Mesendoderm (in vitro differentiated cells): ENCODE results near the gene TPBGL.

ENCODE experiments used
- DNase-seq: peaks from one replicate; pipeline ENCODE4 v3.0.0; 2013
- H2AK5ac ChIP-seq: 2 replicates; pipeline ENCODE4 v1.6.1; 2013; ENCODE audit warnings: low read length, inconsistent platforms
- H2BK120ac ChIP-seq: 2 replicates; pipeline ENCODE4 v1.6.1; 2013; ENCODE audit warnings: low read depth, mild to moderate bottlenecking, low read length, moderate library complexity, mixed read lengths
- H2BK15ac ChIP-seq: replicated peaks from 2 replicates; pipeline ENCODE4 v1.6.1; 2013; ENCODE audit warnings: low read depth, mild to moderate bottlenecking, moderate library complexity
- H2BK5ac ChIP-seq: 2 replicates; pipeline ENCODE4 v1.6.1; 2013; ENCODE audit warnings: low read length, inconsistent platforms
- H3K18ac ChIP-seq: 2 replicates; pipeline ENCODE4 v1.6.1; 2013; ENCODE audit warnings: mild to moderate bottlenecking, low read length, mixed read lengths
- H3K23ac ChIP-seq: one replicate; pipeline ENCODE4 v1.6.1; 2013; ENCODE audit warnings: low read length
- H3K27ac ChIP-seq: 2 replicates; pipeline ENCODE4 v1.5.1; 2013; ENCODE audit warnings: low read depth, mild to moderate bottlenecking, inconsistent platforms, low read length, moderate library complexity
- H3K27me3 ChIP-seq: 2 replicates; pipeline ENCODE4 v1.6.1; 2013; ENCODE audit warnings: low read length, control low read depth, mild to moderate bottlenecking, inconsistent platforms; ENCODE audit not compliant: insufficient read depth, poor library complexity
- H3K36me3 ChIP-seq: 2 replicates; pipeline ENCODE4 v1.6.1; 2013; ENCODE audit warnings: low read length, inconsistent platforms; ENCODE audit not compliant: control insufficient read depth, insufficient read depth
- H3K4ac ChIP-seq: one replicate; pipeline ENCODE4 v1.6.1; 2013; ENCODE audit warnings: low read depth, mild to moderate bottlenecking, low read length, moderate library complexity
- H3K4me1 ChIP-seq: 2 replicates; pipeline ENCODE4 v1.6.1; 2013; ENCODE audit warnings: low read depth, low read length, inconsistent platforms; ENCODE audit not compliant: control insufficient read depth
- H3K4me2 ChIP-seq: 2 replicates; pipeline ENCODE4 v1.6.1; 2013; ENCODE audit warnings: low read length
- H3K4me3 ChIP-seq: 2 replicates; pipeline ENCODE4 v1.5.1; 2013; ENCODE audit warnings: mild to moderate bottlenecking, low read length
- H3K56ac ChIP-seq: one replicate; pipeline ENCODE4 v1.6.1; 2013; ENCODE audit warnings: low read length
- H3K79me1 ChIP-seq: 2 replicates; pipeline ENCODE4 v1.6.1; 2013; ENCODE audit warnings: low read length, inconsistent platforms
- H3K79me2 ChIP-seq: 2 replicates; pipeline ENCODE4 v1.6.1; 2013; ENCODE audit warnings: mild to moderate bottlenecking, low read length; ENCODE audit not compliant: control insufficient read depth, insufficient read depth
- H3K9ac ChIP-seq: 2 replicates; pipeline ENCODE4 v1.6.1; 2013; ENCODE audit warnings: low read length, inconsistent platforms
- H4K5ac ChIP-seq: one replicate; pipeline ENCODE4 v1.6.1; 2013; ENCODE audit warnings: low read length
- H4K8ac ChIP-seq: one replicate; pipeline ENCODE4 v1.6.1; 2013; ENCODE audit warnings: low read depth, mild to moderate bottlenecking, control low read depth, low read length, moderate library complexity
- WGBS: extraction: QIAGEN DNeasy Blood & Tissue Kit; methylation state at CpG from one replicate; pipeline ENCODE4 v1.1.7; 2013; ENCODE audit warnings: low lambda C conversion rate, missing lambda C conversion rate; ENCODE audit not compliant: insufficient coverage; ENCODE audit errors: extremely low coverage; 5-methylcytosine and 5-hydroxymethylcytosine counted together

Gene TPBGL

GRCh38 chr11:75285776-75286360 is 45.3 kb downstream of the TPBGL start:
- Histone ChIP-seq H3K27ac (no peak overlapping the region), H4K8ac (no peak overlapping the region), H3K23ac (no peak overlapping the region), H2BK15ac (no peak overlapping the region), H3K27me3 (no peaks in the 10 kb centered on the region), H3K56ac (no peak overlapping the region), H2BK120ac (no peak overlapping the region), H3K79me2 (no peaks in the 10 kb centered on the region), H3K18ac (no peak overlapping the region), H2BK5ac (no peak overlapping the region), H3K4me2 (no peak overlapping the region), H4K5ac (no peak overlapping the region), H3K36me3 (no peaks in the 10 kb centered on the region), H3K4me1 (peaks cover 6% of the 10 kb centered on the region), H3K4me3 (no peak overlapping the region), H3K4ac (no peak overlapping the region), H3K9ac (no peak overlapping the region), H2AK5ac (no peak overlapping the region), H3K79me1 (peaks cover 5% of the 10 kb centered on the region)
- DNase-seq: no peak
- WGBS: no CpG with 5 or more reads among the region's 5 CpGs

- no peak overlapping the region for H4K5ac ChIP-seq
- no peak overlapping the region for H2BK15ac ChIP-seq
- no peak overlapping the region for H3K4ac ChIP-seq
- no peak overlapping the region for H3K23ac ChIP-seq
- no peak overlapping the region for H2BK5ac ChIP-seq
- peaks cover 6% of the 10 kb centered on the region for H3K79me1 ChIP-seq
- H3K4me2 ChIP-seq: no peak overlapping the region
- no peak overlapping the region for H3K18ac ChIP-seq
- no peaks in the 10 kb centered on the region for H3K79me2 ChIP-seq
- no peak overlapping the region for H4K8ac ChIP-seq
- no peak overlapping the region for H2BK120ac ChIP-seq
- WGBS: no CpG with 5 or more reads among the region's 14 CpGs
- H3K4me1 ChIP-seq: peaks cover 6% of the 10 kb centered on the region
- no peak overlapping the region for H3K27ac ChIP-seq
- no peak overlapping the region for H2AK5ac ChIP-seq
- no peak overlapping the region for H3K56ac ChIP-seq
- no peaks in the 10 kb centered on the region for H3K36me3 ChIP-seq
- H3K9ac ChIP-seq: no peak overlapping the region
- H3K4me3 ChIP-seq: no peak overlapping the region
- DNase-seq: no peak
- H3K27me3 ChIP-seq: no peaks in the 10 kb centered on the region
Measured at GRCh38 chr11:75286826-75287465, 46.4 kb downstream of the TPBGL start.

GRCh38 chr11:75287579-75287978 is 47.0 kb downstream of the TPBGL start:
- DNase-seq: no peak
- no CpG with 5 or more reads among the region's 17 CpGs for WGBS

GRCh38 chr11:75289511-75289760 is 48.9 kb downstream of the TPBGL start:
- WGBS: no CpG with 5 or more reads among the region's 6 CpGs
- H3K9ac ChIP-seq: no peak overlapping the region
- no peak overlapping the region for H4K5ac ChIP-seq
- no peak for DNase-seq
- no peak overlapping the region for H3K4me2 ChIP-seq
- no peaks in the 10 kb centered on the region for H3K79me2 ChIP-seq
- H3K27ac ChIP-seq: no peak overlapping the region
- H3K27me3 ChIP-seq: no peaks in the 10 kb centered on the region
- H2BK15ac ChIP-seq: no peak overlapping the region
- H3K56ac ChIP-seq: no peak overlapping the region
- no peak overlapping the region for H3K4ac ChIP-seq
- H2AK5ac ChIP-seq: no peak overlapping the region
- H3K18ac ChIP-seq: no peak overlapping the region
- peaks cover 2% of the 10 kb centered on the region for H3K4me1 ChIP-seq
- H2BK5ac ChIP-seq: no peak overlapping the region
- no peak overlapping the region for H4K8ac ChIP-seq
- H2BK120ac ChIP-seq: no peak overlapping the region
- H3K36me3 ChIP-seq: no peaks in the 10 kb centered on the region
- H3K23ac ChIP-seq: no peak overlapping the region
- H3K79me1 ChIP-seq: peaks cover 8% of the 10 kb centered on the region
- H3K4me3 ChIP-seq: no peak overlapping the region

More at GRCh38 chr11:75287579-75287978, 47.0 kb downstream of the TPBGL start:
- H3K27ac ChIP-seq: no peak overlapping the region
- H3K9ac ChIP-seq: no peak overlapping the region
- peaks cover 6% of the 10 kb centered on the region for H3K79me1 ChIP-seq
- no peak overlapping the region for H3K56ac ChIP-seq
- H2BK15ac ChIP-seq: no peak overlapping the region
- no peak overlapping the region for H3K4me3 ChIP-seq
- H4K5ac ChIP-seq: no peak overlapping the region
- no peak overlapping the region for H3K18ac ChIP-seq
- peaks cover 6% of the 10 kb centered on the region for H3K4me1 ChIP-seq
- H3K23ac ChIP-seq: no peak overlapping the region
- no peaks in the 10 kb centered on the region for H3K27me3 ChIP-seq
- no peak overlapping the region for H4K8ac ChIP-seq
- H2BK5ac ChIP-seq: no peak overlapping the region
- H3K79me2 ChIP-seq: no peaks in the 10 kb centered on the region
- no peak overlapping the region for H2BK120ac ChIP-seq
- no peak overlapping the region for H3K4ac ChIP-seq
- H3K36me3 ChIP-seq: no peaks in the 10 kb centered on the region
- no peak overlapping the region for H2AK5ac ChIP-seq
- no peak overlapping the region for H3K4me2 ChIP-seq

GRCh38 chr11:75289919-75290318 is 49.3 kb downstream of the TPBGL start:
- Histone ChIP-seq H3K18ac (no peak overlapping the region), H2AK5ac (no peak overlapping the region), H3K36me3 (no peaks in the 10 kb centered on the region), H3K4me2 (no peak overlapping the region), H4K5ac (no peak overlapping the region), H3K4me3 (no peak overlapping the region), H3K23ac (no peak overlapping the region), H3K27me3 (no peaks in the 10 kb centered on the region), H3K4me1 (peaks cover 2% of the 10 kb centered on the region), H2BK120ac (no peak overlapping the region), H4K8ac (no peak overlapping the region), H3K4ac (no peak overlapping the region), H2BK5ac (no peak overlapping the region), H3K79me1 (peaks cover 8% of the 10 kb centered on the region), H3K27ac (no peak overlapping the region), H3K9ac (no peak overlapping the region), H3K56ac (peak overlapping the region; percentile 27), H2BK15ac (no peak overlapping the region), H3K79me2 (no peaks in the 10 kb centered on the region)
- WGBS: no CpG with 5 or more reads among the region's 12 CpGs
- no peak for DNase-seq

- H3K4me1 ChIP-seq: peaks cover 2% of the 10 kb centered on the region
- H3K27ac ChIP-seq: no peak overlapping the region
- no peak overlapping the region for H2BK120ac ChIP-seq
- H3K79me2 ChIP-seq: no peaks in the 10 kb centered on the region
- no peak overlapping the region for H2BK5ac ChIP-seq
- no peak overlapping the region for H3K23ac ChIP-seq
- H3K27me3 ChIP-seq: no peaks in the 10 kb centered on the region
- no peak overlapping the region for H3K4me3 ChIP-seq
- no peak overlapping the region for H2BK15ac ChIP-seq
- no peak overlapping the region for H3K9ac ChIP-seq
- no peak for DNase-seq
- no CpG with 5 or more reads among the region's 6 CpGs for WGBS
- no peak overlapping the region for H4K5ac ChIP-seq
- no peaks in the 10 kb centered on the region for H3K36me3 ChIP-seq
- H2AK5ac ChIP-seq: no peak overlapping the region
- no peak overlapping the region for H3K4me2 ChIP-seq
- H3K79me1 ChIP-seq: peaks cover 8% of the 10 kb centered on the region
- H3K56ac ChIP-seq: no peak overlapping the region
- H4K8ac ChIP-seq: no peak overlapping the region
- no peak overlapping the region for H3K18ac ChIP-seq
- H3K4ac ChIP-seq: no peak overlapping the region
Measured at GRCh38 chr11:75291741-75292140, 51.2 kb downstream of the TPBGL start.
